Mucosa of descending colon (tissue), 3 donors: ENCODE results near the gene FBRSL1. TPM values are rescaled to one million over a fixed set of nuclear protein-coding genes. Genes with fewer than 3 reads are reported as not detected.

ENCODE experiments used
- ATAC-seq: fragments of 200-7000 bp; cut with Tn5 transposase; one replicate; pipeline ENCODE4 v1.9.1; 2020; ENCODE audit warnings: mild to moderate bottlenecking, moderate library complexity
- DNase-seq, 3 donors: peaks; one replicate each; pipeline ENCODE4 v3.0.0-alpha.2; 2020
- H3K36me3 ChIP-seq: fragments of 200-600 bp; one replicate; pipeline ENCODE4 v1.8.0; 2021; ENCODE audit warnings: low read depth, mild to moderate bottlenecking
- H3K4me1 ChIP-seq: fragments of 200-600 bp; one replicate; pipeline ENCODE4 v1.8.0; 2021; ENCODE audit warnings: low read depth, mild to moderate bottlenecking
- H3K4me3 ChIP-seq: fragments of 200-600 bp; one replicate; pipeline ENCODE4 v1.8.0; 2021; ENCODE audit warnings: mild to moderate bottlenecking
- H3K9me3 ChIP-seq: fragments of 200-600 bp; one replicate; pipeline ENCODE4 v1.8.0; 2021; ENCODE audit warnings: mild to moderate bottlenecking
- intact Hi-C, 2 donors: fragments of 100-400 bp; cut with DNase I in 1 of 2; cut with micrococcal nuclease in 1 of 2; formaldehyde crosslinking; loops; one replicate each; pipeline versions ENCODE4 v1.11.0 to v1.11.1; 2022; cut with DNase I, micrococcal nuclease
- total RNA-seq, 3 donors: library from RNA; stranded (reverse); fragmentation: NEBNext Ultra II Directional in 2 of 3; extraction: Animal tissue kit (Norgen Biotek cat#: 25700) in 2 of 3; gene quantifications; one replicate each; pipeline versions ENCODE4 v1.2.1 to v1.2.4, GENCODE V29; 2021 to 2023
- TF ChIP-seq, protein P1 (sequence below): fragments of 200-600 bp; IDR thresholded peaks from one replicate; pipeline ENCODE4 v1.8.0; 2022; ENCODE audit warnings: antibody characterized with exemption, mild to moderate bottlenecking
- donor health status: DM: no; HTN: no; CAD: no; lungs with moderate emphysema.
- donor health status: DM: no; HTN: no; CAD: no.
- donor health status: DM: no; HTN: yes; CAD: no.

The FBRSL1 gene
- total RNA-seq, 3 donors from 2014 or later = 54.7 to 68.5 (median 55.6) TPM

DNA sequence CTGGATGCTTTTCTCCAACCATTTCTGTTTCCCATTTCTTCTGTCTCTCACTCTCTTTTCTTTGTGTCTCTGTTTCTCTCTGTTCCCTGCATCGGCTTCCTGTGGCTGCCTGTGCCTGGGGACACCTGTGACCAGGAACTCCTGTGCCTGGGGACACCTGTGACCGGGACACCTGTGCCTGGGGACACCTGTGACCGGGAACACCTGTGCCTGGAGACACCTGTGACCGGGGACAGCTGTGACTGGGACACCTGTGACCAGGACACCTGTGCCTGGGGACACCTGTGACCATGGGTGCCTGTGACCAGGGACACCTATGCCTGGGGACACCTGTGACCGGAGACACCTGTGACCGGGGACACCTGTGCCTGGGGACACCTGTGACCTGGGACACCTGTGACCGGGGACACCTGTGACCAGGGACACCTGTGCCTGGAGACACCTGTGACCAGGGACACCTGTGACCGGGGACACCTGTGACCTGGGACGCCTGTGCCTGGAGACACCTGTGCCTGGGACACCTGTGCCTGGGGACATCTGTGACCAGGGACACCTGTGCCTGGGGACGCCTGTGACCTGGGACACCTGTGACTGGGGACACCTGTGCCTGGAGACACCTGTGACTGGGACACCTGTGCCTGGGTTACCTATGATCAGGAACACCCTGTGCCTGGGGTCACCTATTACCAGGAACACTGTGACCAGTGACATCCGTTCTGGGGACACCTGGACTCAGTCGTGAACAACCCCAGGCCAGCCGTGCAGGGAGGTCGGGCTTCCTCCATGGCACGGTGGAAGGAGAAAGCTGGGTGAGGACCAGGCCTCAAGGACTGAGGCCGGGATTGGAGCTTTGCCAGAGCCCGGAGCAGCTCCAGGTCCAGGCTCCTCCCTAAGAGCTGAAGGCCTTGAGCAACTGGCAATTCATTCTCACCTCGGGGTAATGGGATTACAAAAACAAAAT is 23.4 kb upstream of the FBRSL1 start:
- H3K9me3 ChIP-seq = no peaks in the 10 kb centered on the region
- H3K4me1 ChIP-seq = peaks cover 3% of the 10 kb centered on the region
- H3K36me3 ChIP-seq = no peaks in the 10 kb centered on the region
- intact Hi-C loops = no loop called here
- TF ChIP-seq, protein P1, sequence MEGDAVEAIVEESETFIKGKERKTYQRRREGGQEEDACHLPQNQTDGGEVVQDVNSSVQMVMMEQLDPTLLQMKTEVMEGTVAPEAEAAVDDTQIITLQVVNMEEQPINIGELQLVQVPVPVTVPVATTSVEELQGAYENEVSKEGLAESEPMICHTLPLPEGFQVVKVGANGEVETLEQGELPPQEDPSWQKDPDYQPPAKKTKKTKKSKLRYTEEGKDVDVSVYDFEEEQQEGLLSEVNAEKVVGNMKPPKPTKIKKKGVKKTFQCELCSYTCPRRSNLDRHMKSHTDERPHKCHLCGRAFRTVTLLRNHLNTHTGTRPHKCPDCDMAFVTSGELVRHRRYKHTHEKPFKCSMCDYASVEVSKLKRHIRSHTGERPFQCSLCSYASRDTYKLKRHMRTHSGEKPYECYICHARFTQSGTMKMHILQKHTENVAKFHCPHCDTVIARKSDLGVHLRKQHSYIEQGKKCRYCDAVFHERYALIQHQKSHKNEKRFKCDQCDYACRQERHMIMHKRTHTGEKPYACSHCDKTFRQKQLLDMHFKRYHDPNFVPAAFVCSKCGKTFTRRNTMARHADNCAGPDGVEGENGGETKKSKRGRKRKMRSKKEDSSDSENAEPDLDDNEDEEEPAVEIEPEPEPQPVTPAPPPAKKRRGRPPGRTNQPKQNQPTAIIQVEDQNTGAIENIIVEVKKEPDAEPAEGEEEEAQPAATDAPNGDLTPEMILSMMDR = no peak
- peak in 1 of 3 donors; percentile 42 for DNase-seq
- no peak overlapping the region for H3K4me3 ChIP-seq
- ATAC-seq = no peak

DNA sequence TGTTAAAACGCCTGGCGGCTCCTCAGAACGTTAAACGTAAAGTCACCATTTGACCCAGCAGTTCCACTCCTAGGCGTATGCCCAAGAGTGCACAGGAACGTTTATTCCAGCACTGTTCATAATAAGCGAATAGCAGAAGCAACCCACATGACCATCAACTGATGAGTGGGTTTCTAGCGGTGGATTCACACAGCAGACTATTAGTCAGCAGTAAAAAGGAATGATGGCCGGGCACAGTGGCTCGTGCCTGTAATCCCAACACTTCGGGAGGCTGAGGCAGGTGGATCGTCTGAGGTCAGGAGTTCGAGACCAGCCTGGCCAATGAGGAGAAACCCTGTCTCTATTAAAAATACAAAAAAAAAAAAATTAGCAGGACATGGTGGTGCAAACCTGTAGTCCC is 22.4 kb upstream of the FBRSL1 start:
- H3K9me3 ChIP-seq = no peaks in the 10 kb centered on the region
- intact Hi-C loops = no loop called here
- TF ChIP-seq, protein P1 = no peak

DNA sequence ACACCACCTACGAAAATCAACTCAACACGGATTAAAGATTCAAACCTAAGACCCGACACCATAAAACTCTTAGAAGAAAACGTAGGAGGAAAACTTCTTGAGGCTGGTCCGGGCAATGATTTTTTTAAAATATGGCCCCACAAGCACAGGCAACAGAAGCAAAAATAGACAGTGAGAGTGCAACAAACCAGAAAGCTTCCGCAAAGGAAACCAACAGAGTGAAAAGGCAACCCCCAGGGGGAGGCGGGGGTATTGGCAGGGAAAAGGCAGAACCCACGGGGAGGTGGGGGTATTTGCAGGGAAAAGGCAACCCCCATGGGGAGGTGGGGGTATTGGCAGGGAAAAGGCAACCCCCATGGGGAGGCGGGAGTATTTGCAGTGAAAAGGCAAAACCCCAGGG is 20.5 kb upstream of the FBRSL1 start:
- H3K9me3 ChIP-seq = no peaks in the 10 kb centered on the region
- DNase-seq = no peak
- intact Hi-C loops = no loop called here
- peaks cover 3% of the 10 kb centered on the region for H3K4me1 ChIP-seq
- TF ChIP-seq, protein P1 = no peak
- ATAC-seq = no peak
- no peak overlapping the region for H3K4me3 ChIP-seq
- H3K36me3 ChIP-seq = no peaks in the 10 kb centered on the region

More for the DNA sequence above, 22.4 kb upstream of the FBRSL1 start:
- Histone ChIP-seq H3K36me3 (no peaks in the 10 kb centered on the region), H3K4me3 (no peak overlapping the region), H3K4me1 (peaks cover 3% of the 10 kb centered on the region)
- no peak for DNase-seq
- ATAC-seq = no peak

DNA sequence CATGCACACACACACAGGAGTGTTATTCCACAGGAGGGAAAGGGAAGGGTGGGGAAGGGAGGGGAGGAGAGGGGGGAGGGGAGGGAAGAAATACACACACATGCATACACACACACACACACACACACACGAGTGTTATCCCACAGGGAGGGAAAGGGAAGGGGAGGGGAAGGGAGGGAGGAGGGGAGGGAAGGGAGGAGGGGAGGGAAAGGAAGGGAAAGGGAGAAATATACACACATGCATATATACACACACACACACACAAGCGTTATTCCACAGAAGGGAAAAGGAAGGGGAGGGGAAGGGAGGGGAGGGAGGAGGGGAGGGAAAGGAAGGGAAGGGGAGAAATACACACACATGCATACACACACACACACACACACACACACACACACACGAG is 19.6 kb upstream of the FBRSL1 start:
- DNase-seq (no peak), ATAC-seq (no peak)
- H3K4me3 ChIP-seq = no peak overlapping the region
- H3K36me3 ChIP-seq = no peaks in the 10 kb centered on the region
- H3K4me1 ChIP-seq = peaks cover 3% of the 10 kb centered on the region
- H3K9me3 ChIP-seq = no peaks in the 10 kb centered on the region
- TF ChIP-seq, protein P1 = no peak
- intact Hi-C loops = no loop called here

DNA sequence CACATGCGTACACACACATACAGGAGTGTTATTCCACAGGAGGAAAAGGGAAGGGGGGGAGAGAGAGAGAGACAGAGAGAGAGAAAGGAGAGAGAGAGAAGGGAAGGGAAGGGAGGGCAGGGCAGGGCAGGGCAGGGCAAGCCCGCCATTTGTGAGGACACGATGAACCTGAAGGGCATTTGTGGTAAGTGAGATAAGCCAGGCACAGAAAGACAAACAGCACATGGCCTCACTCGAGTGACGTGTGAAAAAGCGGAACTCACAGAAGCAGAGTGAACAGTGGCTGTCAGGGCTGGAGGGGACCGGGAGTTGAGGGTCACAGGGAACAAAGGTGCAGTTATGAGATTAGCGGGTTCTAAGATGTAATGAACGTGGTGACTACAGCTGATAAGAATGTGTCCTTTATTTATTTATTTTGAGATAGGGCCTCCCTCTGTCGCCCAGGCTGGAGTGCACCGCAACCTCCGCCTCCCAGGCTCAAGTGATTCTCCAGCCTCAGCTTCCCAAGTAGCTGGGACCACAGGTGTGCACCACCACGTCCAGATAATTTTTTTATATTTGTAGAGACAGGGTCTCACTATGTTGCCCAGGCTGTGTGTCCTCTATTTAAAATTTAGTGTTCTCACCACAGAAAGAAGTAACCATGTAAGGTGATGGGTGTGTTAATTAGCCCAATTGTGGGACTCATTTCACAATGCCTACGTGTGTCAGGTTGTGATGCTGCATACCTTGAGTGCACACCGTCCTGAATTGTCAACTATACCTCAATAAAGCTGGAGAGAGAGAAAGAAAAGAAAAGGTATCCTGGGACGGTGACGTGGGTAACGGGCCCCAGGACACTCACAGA is 18.7 kb upstream of the FBRSL1 start:
- TF ChIP-seq, protein P1 = no peak
- H3K9me3 ChIP-seq = no peaks in the 10 kb centered on the region
- ATAC-seq (peak; percentile 76), DNase-seq (peak in 1 of 3 donors; percentile 52)
- H3K4me1 ChIP-seq = peaks cover 3% of the 10 kb centered on the region
- no peak overlapping the region for H3K4me3 ChIP-seq
- H3K36me3 ChIP-seq = no peaks in the 10 kb centered on the region
- intact Hi-C loops = no loop called here
